OCI-LY7 (cell line): Measurements from ENCODE around the gene HEPACAM2. TPM values are rescaled to one million over a fixed set of nuclear protein-coding genes. Genes with fewer than 3 reads are reported as not detected.
A peak's percentile ranks its signal among the peaks of the same experiment; 100 is the strongest.

Experiments
- BruUV-seq: library from RNA; stranded (reverse); fragments of 400-500 nt; replicated peaks from 2 replicates; lab custom pipeline; 2021; lab: Mats Ljungman, UMichigan
- CTCF ChIA-PET: fragments of 300-600 bp; sonication (Branson Sonifier 250); formaldehyde crosslinking; loops from one replicate; lab custom pipeline; 2022; ENCODE audit warnings: antibody characterized with exemption; ENCODE audit not compliant: unreplicated experiment; lab: Charles Lee
- POLR2A ChIA-PET: fragments of 300-600 bp; sonication (Branson Sonifier 250); formaldehyde crosslinking; loops from one replicate; lab custom pipeline; 2022; ENCODE audit warnings: antibody characterized with exemption; lab: Charles Lee
- DNase-seq: peaks from one replicate; pipeline ENCODE4 v3.0.0-alpha.2; 2015; ENCODE audit warnings: low spot score
- H2AFZ ChIP-seq: fragments of 200-600 bp; sonication (generic), shearing (Covaris generic); 2 replicates; pipeline ENCODE4 v1.6.1; 2014; ENCODE audit warnings: mild to moderate bottlenecking, antibody characterized with exemption, low read length, moderate library complexity
- H3K27ac ChIP-seq: fragments of 200-600 bp; sonication (generic); 2 replicates; pipeline ENCODE4 v1.5.1; 2014; ENCODE audit warnings: mixed run types, low read depth, mild to moderate bottlenecking, moderate library complexity, low read length, inconsistent platforms; ENCODE audit not compliant: poor library complexity, severe bottlenecking
- H3K36me3 ChIP-seq: fragments of 200-600 bp; sonication (generic); 2 replicates; pipeline ENCODE4 v1.6.1; 2014; ENCODE audit warnings: mild to moderate bottlenecking, antibody characterized with exemption, low read length, moderate library complexity, mixed read lengths; ENCODE audit not compliant: insufficient read depth
- H3K4me1 ChIP-seq: fragments of 200-600 bp; sonication (generic); 2 replicates; pipeline ENCODE4 v1.5.1; 2014; ENCODE audit warnings: mild to moderate bottlenecking, low read length; ENCODE audit not compliant: insufficient read depth, poor library complexity, severe bottlenecking
- H3K4me2 ChIP-seq: fragments of 200-600 bp; sonication (generic); 2 replicates; pipeline ENCODE4 v1.6.1; 2014; ENCODE audit warnings: mild to moderate bottlenecking, low read length
- H3K4me3 ChIP-seq: fragments of 200-600 bp; sonication (generic); 2 replicates; pipeline ENCODE4 v1.5.1; 2014; ENCODE audit warnings: mild to moderate bottlenecking, low read depth, low read length; ENCODE audit not compliant: poor library complexity, severe bottlenecking
- H3K79me2 ChIP-seq: fragments of 200-600 bp; sonication (generic); 2 replicates; pipeline ENCODE4 v1.6.1; 2016; ENCODE audit warnings: low read depth, mild to moderate bottlenecking, low read length, moderate library complexity, mixed read lengths; ENCODE audit not compliant: insufficient read depth
- H3K9me2 ChIP-seq: fragments of 200-600 bp; sonication (generic); 2 replicates; pipeline ENCODE4 v1.6.1; 2016; ENCODE audit warnings: mild to moderate bottlenecking, low read length, mixed read lengths; ENCODE audit not compliant: insufficient read depth
- H3K9me3 ChIP-seq: fragments of 200-600 bp; sonication (generic); 2 replicates; pipeline ENCODE4 v1.6.1; 2014; ENCODE audit warnings: mild to moderate bottlenecking, mixed run types, low read length, mixed read lengths
- H4K20me1 ChIP-seq: fragments of 200-600 bp; sonication (generic); 2 replicates; pipeline ENCODE4 v1.6.1; 2014; ENCODE audit warnings: mild to moderate bottlenecking, antibody characterized with exemption, low read length, moderate library complexity, mixed read lengths; ENCODE audit not compliant: insufficient read depth
- EZH2phosphoT487 ChIP-seq: fragments of 200-600 bp; sonication (generic); IDR thresholded peaks from 2 replicates; pipeline ENCODE4 v1.6.1; 2018; ENCODE audit warnings: low read depth, borderline replicate concordance, mild to moderate bottlenecking, mixed run types, antibody characterized with exemption, low read length, moderate library complexity, mixed read lengths
- intact Hi-C: fragments of 100-400 bp; cut with micrococcal nuclease; formaldehyde crosslinking; loops from one replicate; pipeline ENCODE4 v1.10.0; 2022; ENCODE audit not compliant: unreplicated experiment
- total RNA-seq, 2 experiments: library from RNA; depleted of rRNA in 1 of 2; stranded (reverse); fragments of >200 nt in 1 of 2; shearing (Covaris generic) in 1 of 2; gene quantifications; 2 replicates each; pipeline ENCODE4 v1.2.3, GENCODE V29; 2014 to 2022
- TF ChIP-seq, protein P1 (sequence below): fragments of 200-600 bp; sonication (generic); conservative IDR thresholded peaks from 2 replicates; pipeline ENCODE4 v1.5.1; 2014; ENCODE audit warnings: mild to moderate bottlenecking, antibody characterized with exemption, low read length, moderate library complexity, mixed read lengths

HEPACAM2 gene
- total RNA-seq, 2 experiments from 2014 or later = not detected

DNA sequence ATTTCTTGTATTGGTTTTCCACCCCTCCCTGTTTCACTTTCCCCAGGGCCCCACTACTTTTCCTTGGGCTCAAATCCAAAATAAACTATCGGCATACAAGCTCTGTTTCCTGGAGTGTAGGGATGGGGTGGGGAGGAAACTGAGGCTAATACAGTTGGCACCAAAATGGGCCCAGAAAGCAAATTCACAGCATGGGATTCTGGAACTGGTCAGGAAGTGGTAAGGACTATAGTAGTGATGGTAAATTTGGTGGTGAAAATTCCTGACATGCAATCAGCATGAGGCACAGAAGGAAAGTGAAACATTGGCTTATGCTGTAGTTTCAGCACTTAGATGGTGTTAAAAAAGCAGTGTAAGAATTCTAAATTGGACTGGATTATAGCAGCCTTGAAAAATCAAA, 69.4 kb downstream of the HEPACAM2 start:
- Histone ChIP-seq H3K9me3 (no peaks in the 10 kb centered on the region), H3K4me3 (no peak overlapping the region), H3K4me2 (no peak overlapping the region), H2AFZ (no peak overlapping the region), H3K79me2 (no peaks in the 10 kb centered on the region), H3K4me1 (no peaks in the 10 kb centered on the region), H3K36me3 (no peaks in the 10 kb centered on the region), H4K20me1 (no peaks in the 10 kb centered on the region), H3K9me2 (no peaks in the 10 kb centered on the region), H3K27ac (no peak overlapping the region)
- no peak for TF ChIP-seq EZH2phosphoT487
- TF ChIP-seq, protein P1, sequence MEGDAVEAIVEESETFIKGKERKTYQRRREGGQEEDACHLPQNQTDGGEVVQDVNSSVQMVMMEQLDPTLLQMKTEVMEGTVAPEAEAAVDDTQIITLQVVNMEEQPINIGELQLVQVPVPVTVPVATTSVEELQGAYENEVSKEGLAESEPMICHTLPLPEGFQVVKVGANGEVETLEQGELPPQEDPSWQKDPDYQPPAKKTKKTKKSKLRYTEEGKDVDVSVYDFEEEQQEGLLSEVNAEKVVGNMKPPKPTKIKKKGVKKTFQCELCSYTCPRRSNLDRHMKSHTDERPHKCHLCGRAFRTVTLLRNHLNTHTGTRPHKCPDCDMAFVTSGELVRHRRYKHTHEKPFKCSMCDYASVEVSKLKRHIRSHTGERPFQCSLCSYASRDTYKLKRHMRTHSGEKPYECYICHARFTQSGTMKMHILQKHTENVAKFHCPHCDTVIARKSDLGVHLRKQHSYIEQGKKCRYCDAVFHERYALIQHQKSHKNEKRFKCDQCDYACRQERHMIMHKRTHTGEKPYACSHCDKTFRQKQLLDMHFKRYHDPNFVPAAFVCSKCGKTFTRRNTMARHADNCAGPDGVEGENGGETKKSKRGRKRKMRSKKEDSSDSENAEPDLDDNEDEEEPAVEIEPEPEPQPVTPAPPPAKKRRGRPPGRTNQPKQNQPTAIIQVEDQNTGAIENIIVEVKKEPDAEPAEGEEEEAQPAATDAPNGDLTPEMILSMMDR = no peak
- CTCF ChIA-PET = no interaction called here
- intact Hi-C loops = no loop called here
- no TSS peak for BruUV-seq
- DNase-seq = no peak
- POLR2A ChIA-PET = interaction anchor here (0.7 to 1.7 kb wide), 4 partner anchors 9 to 22 kb away, joined by 3 to 5 read pairs (median 4); no protein-coding TSS in a partner anchor

DNA sequence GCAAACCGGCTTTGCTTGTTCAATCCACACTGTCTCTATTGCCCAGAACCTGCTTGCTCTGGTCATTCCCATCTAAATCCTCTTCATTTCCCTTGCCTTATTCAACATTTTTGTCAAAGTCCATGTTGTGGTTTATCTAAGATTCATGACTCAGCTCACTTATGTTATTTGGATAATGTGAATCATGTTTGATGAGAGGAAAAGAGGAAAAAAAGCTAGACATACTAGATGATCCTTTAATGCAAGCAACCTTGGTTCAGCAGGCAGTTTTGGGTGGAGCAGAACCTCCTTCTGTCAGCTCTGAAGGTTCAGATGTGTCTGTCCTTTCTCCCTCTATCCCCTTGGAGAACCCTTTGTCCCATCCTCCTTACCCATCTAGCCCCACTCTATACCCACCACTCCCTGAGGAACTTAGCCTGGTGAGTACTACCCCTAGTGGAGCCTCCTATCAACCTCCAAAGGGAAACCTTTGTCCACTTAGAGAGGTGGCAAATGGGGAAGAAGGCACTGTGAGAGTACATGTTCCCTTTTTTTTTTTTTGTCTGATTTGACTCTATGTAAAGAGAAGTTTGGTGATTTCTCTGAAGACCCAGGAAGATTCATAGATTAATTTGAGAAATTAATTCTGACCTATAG, 76.0 kb downstream of the HEPACAM2 start:
- no TSS peak for BruUV-seq
- Histone ChIP-seq H3K4me3 (no peak overlapping the region), H4K20me1 (no peaks in the 10 kb centered on the region), H3K36me3 (no peaks in the 10 kb centered on the region), H3K9me2 (no peaks in the 10 kb centered on the region), H3K4me2 (no peak overlapping the region), H3K4me1 (peaks cover 29% of the 10 kb centered on the region), H3K9me3 (no peaks in the 10 kb centered on the region), H3K79me2 (no peaks in the 10 kb centered on the region; the same call in 1 of the 2 replicates), H3K27ac (no peak overlapping the region), H2AFZ (no peak overlapping the region)
- DNase-seq = no peak
- POLR2A ChIA-PET = interaction anchor here (0.6 to 1.5 kb wide), 3 partner anchors 16 to 638 kb away, joined by 3 to 5 read pairs (median 3); no protein-coding TSS in a partner anchor
- CTCF ChIA-PET = no interaction called here
- intact Hi-C loops = no loop called here
- TF ChIP-seq EZH2phosphoT487 = no peak
- TF ChIP-seq, protein P1 = no peak

DNA sequence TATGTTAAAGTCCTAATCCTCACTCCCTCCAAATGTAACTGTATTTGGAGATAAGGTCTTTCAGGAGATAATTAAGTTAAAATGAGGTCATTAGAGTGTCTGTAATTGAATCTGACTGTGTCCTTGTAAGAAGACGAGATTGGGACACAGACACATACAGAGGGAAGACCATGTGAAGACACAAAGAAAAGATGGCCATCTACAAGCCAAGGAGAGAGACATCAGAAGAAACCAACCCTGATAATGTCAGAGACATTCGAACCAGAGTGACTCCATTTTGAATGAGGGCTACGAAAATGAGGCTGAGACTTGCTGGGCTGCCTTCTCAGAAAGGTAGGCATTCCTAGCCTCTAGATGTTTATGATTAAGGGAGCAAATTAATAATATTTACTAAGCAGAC, 77.5 kb downstream of the HEPACAM2 start:
- H4K20me1 ChIP-seq = no peaks in the 10 kb centered on the region
- H3K36me3 ChIP-seq = no peaks in the 10 kb centered on the region
- BruUV-seq = no TSS peak
- no peak for DNase-seq
- TF ChIP-seq, protein P1 = no peak
- TF ChIP-seq EZH2phosphoT487 = no peak
- H3K9me2 ChIP-seq = no peaks in the 10 kb centered on the region
- no peaks in the 10 kb centered on the region; the same call in 1 of the 2 replicates for H3K79me2 ChIP-seq
- H3K27ac ChIP-seq = peak overlapping the region; percentile 36
- CTCF ChIA-PET = no interaction called here
- H3K4me2 ChIP-seq = peak overlapping the region; percentile 93
- H3K4me1 ChIP-seq = peaks cover 30% of the 10 kb centered on the region
- peak overlapping the region; percentile 72 for H3K4me3 ChIP-seq
- POLR2A ChIA-PET = no interaction called here
- intact Hi-C loops = no loop called here
- no peaks in the 10 kb centered on the region for H3K9me3 ChIP-seq
- H2AFZ ChIP-seq = peak overlapping the region; percentile 98
